Measurements from ENCODE around the gene RAD51B.

DNA sequence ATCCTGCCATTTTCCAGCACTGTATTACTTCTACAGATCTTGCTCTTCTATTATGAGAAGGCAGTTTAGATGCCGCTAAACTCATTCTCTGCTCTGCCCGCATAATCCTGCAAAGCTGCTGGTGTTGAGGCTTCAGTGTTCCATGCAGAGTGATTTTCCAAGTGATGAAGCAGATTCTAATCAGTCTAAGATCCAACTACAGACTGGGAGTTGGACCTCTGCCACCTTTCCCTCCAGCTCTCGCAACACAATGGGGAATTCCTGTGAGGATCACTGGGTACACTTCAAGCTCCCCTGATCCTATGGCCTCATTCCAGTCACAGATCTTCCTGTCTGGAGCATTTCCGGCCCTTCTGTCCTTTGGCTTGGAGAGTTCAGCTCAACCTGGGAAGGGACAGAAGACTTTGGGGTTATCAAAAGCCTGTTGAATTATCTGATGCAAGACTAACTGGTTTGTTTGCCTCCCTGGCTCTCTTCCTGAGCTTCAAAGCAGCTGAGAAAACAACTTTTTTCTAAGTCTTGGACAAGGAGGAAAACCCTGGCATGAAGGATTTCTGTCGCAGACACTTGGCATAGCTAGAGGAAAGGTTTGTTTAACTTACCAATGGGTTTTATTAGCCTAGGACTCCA, 639.4 kb downstream of the RAD51B start:
- no peak for TF ChIP-seq CHD4 (IDR thresholded peaks at IDR 0.05; ENCODE audit: borderline replicate concordance, low read length)
- TF ChIP-seq BHLHE40 (IDR thresholded peaks at IDR 0.05; ENCODE audit: low read length): no peak
- no peak for TF ChIP-seq ZNF687 (CRISPR knock-in tag; IDR thresholded peaks at IDR 0.05)
- no peak for TF ChIP-seq RFX5 (IDR thresholded peaks at IDR 0.05; ENCODE audit: low read depth, low read length)
- TF ChIP-seq BRCA1 (CRISPR knock-in tag; IDR thresholded peaks at IDR 0.05): no peak
- TF ChIP-seq TOE1 (CRISPR knock-in tag; IDR thresholded peaks at IDR 0.05): no peak
- TF ChIP-seq RAD21 (CRISPR knock-in tag; IDR thresholded peaks at IDR 0.05): no peak

All from HepG2 (cell line).